ENCODE data around the gene LONP2.

DNA sequence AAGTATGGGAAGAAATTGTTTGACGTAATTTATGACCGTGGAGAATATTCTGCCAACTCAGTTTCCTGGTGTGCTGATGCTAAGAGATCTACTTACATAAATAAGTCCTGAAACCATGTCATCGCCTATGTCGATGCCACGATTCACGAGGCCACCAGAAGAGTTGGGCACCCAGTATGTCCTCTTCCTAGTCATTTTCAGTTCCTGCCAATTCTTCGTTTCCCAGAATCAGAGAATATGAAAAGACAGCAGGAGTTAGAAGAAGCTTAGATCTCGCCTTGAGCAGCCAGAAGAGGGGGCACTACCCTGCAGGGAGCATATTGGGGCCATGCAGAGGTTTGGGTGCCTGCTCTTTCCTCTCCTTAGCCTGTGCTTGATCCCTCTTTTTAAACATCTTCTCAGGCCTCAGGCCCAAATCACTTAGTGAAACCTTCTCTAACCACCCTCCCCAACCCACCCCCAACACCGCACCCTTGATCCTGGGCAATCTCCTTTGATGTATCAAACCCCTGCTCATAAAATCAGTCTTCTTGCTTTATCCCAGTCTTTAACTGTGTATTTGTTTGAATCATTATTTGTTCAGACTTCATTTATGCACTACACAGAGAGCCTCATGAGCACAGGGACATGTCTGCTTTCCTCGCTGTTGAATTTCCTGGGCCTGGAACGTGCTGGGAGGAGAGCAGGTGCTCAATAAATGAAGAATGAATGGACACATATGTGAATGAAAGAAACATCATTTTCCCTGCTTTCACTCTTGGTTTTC, 12.2 kb upstream of the LONP2 start:
- TF ChIP-seq POLR2AphosphoS5 (IDR thresholded peaks at IDR 0.05; ENCODE audit: low read depth, low read length) (no peak), EZH2 (IDR thresholded peaks at IDR 0.05) (no peak), POLR2A (IDR thresholded peaks at IDR 0.05; ENCODE audit: borderline replicate concordance, extremely low read depth, insufficient read depth, insufficient read length) (no peak), CEBPB (IDR thresholded peaks at IDR 0.05; ENCODE audit: low read depth) (no peak), RAD21 (IDR thresholded peaks at IDR 0.05; ENCODE audit: low read depth) (peak; percentile 72)
- TF ChIP-seq, protein P1, sequence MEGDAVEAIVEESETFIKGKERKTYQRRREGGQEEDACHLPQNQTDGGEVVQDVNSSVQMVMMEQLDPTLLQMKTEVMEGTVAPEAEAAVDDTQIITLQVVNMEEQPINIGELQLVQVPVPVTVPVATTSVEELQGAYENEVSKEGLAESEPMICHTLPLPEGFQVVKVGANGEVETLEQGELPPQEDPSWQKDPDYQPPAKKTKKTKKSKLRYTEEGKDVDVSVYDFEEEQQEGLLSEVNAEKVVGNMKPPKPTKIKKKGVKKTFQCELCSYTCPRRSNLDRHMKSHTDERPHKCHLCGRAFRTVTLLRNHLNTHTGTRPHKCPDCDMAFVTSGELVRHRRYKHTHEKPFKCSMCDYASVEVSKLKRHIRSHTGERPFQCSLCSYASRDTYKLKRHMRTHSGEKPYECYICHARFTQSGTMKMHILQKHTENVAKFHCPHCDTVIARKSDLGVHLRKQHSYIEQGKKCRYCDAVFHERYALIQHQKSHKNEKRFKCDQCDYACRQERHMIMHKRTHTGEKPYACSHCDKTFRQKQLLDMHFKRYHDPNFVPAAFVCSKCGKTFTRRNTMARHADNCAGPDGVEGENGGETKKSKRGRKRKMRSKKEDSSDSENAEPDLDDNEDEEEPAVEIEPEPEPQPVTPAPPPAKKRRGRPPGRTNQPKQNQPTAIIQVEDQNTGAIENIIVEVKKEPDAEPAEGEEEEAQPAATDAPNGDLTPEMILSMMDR (IDR thresholded peaks at IDR 0.05 in 2 of 3, conservative IDR thresholded peaks at IDR 0.05 in 1 of 3; ENCODE audit: borderline replicate concordance in 1 of 3, insufficient read depth in 1 of 3, low read depth in 2 of 3, low read length in 2 of 3): peak; percentile 56 to 72 (median 61); a peak in 5 of 6 replicates

Data from HCT116 (cell line).